Activated CD4-positive, alpha-beta T cell treated with anti-CD3 and anti-CD28 coated beads for 24 hours (primary cell): ENCODE data around the gene STON1.
"Not testable (repeated sequence)": the region's sequence is repeated elsewhere in the genome, so short reads cannot be mapped to it uniquely, and the experiment has no call there.

Experiments used
- DNase-seq, 2 donors: peaks; one replicate each; pipeline ENCODE4 v3.0.0-alpha.2; 2020; ENCODE audit warnings: low read depth in 2 of 2

Gene STON1

GRCh38 chr2:48617618-48618017 is 87.7 kb downstream of the STON1 start, which contains the start of gene GTF2A1L:
Gene GTF2A1L, plus strand, starts transcription at chr2:48617856. Its CDS starts 19 bp downstream, at chr2:48617875.
- DNase-seq, result no peak

GRCh38 chr2:48619526-48619925 is 89.6 kb downstream of the STON1 start:
- no peak for DNase-seq

- DNase-seq, result no peak
Observed at GRCh38 chr2:48620604-48621003, 90.7 kb downstream of the STON1 start.

GRCh38 chr2:48622691-48623090 is 92.7 kb downstream of the STON1 start:
- not testable (repeated sequence) for DNase-seq

- no peak for DNase-seq
Observed at GRCh38 chr2:48624696-48625095, 94.7 kb downstream of the STON1 start.

- DNase-seq, result no peak
Observed at GRCh38 chr2:48626047-48626446, 96.1 kb downstream of the STON1 start.

GRCh38 chr2:48633143-48633542 is 103.2 kb downstream of the STON1 start:
- DNase-seq, result no peak

- no peak for DNase-seq
Observed at GRCh38 chr2:48635786-48636185, 105.8 kb downstream of the STON1 start.

- no peak for DNase-seq
Observed at GRCh38 chr2:48638261-48638660, 108.3 kb downstream of the STON1 start.
